ENCODE measurements around the gene MRTFB.

MRTFB gene

DNA sequence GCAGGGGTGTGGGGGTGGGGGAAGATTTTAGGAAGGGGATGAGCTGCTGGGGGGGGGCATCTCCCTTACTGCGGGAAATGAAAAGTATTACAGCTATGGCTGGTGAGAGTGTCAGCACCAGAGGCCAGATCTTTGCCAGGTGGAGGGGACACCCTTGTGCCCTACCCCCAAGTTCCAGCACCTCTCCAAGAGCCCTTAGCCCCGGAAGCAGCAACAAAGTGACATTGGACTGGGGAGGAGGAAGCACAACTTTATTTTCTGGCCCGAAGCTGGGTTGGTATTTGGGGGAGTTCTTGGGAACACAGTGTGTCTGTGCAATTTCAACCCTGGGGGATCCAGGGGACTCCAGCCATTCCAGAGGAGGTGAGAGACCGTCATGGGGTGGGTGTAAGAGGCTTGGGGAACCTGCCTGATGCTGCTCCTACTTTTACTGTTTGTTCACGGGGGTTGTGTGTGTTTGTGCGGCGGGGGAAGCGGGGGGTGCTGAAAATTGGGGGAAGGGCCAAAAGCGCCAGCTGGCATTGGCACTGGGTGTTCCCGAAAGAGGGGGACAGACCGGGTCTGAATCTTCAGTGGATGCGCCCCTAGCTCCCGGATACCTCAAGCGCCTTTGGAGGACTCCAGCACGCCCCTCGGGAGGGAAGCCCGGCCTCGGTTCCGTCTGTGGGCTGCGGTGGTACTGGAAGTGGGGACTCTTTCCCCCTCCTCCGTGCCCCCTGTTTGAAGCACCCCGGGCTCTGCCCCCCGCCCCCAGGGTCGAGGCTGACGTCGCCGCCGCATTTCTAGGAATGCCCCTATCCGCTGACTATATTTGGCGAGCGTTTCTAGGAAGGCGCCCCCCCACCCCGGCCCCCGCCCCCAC lies 230.3 kb downstream of the MRTFB start:
- Histone ChIP-seq H3K4me1 (ENCODE audit: low read length) (no peaks in the 10 kb centered on the region), H3K36me3 (replicated peaks; ENCODE audit: insufficient read depth, low read length) (no peaks in the 10 kb centered on the region), H3K4me2 (ENCODE audit: low read depth, low read length) (peak overlapping the region; percentile 97), H3K27ac (ENCODE audit: low read length) (peak overlapping the region; percentile 44; the same call in 1 of the 2 replicates), H4K20me1 (ENCODE audit: insufficient read depth, low read length) (no peaks in the 10 kb centered on the region), H3F3A (ENCODE audit: insufficient read depth, low read length) (peaks cover 5% of the 10 kb centered on the region), H3K4me3 (ENCODE audit: low read length) (peak overlapping the region; percentile 62), H3K9ac (ENCODE audit: low read length) (peak overlapping the region; percentile 43), H2AFZ (ENCODE audit: low read length) (peak overlapping the region; percentile 54), H3K9me3 (replicated peaks; ENCODE audit: insufficient read depth, low read length) (no peaks in the 10 kb centered on the region), H3K9me2 (replicated peaks; ENCODE audit: insufficient read depth, low read length) (no peaks in the 10 kb centered on the region), H3K79me2 (ENCODE audit: low read length) (peaks cover 43% of the 10 kb centered on the region), H3K27me3 (replicated peaks; ENCODE audit: insufficient read depth, low read length) (no peaks in the 10 kb centered on the region)
- TF ChIP-seq EZH2 (optimal IDR thresholded peaks at IDR 0.05; ENCODE audit: low read depth, low read length) (no peak), EZH2phosphoT487 (IDR thresholded peaks at IDR 0.05; ENCODE audit: low read length) (no peak)
- TF ChIP-seq, protein P1, sequence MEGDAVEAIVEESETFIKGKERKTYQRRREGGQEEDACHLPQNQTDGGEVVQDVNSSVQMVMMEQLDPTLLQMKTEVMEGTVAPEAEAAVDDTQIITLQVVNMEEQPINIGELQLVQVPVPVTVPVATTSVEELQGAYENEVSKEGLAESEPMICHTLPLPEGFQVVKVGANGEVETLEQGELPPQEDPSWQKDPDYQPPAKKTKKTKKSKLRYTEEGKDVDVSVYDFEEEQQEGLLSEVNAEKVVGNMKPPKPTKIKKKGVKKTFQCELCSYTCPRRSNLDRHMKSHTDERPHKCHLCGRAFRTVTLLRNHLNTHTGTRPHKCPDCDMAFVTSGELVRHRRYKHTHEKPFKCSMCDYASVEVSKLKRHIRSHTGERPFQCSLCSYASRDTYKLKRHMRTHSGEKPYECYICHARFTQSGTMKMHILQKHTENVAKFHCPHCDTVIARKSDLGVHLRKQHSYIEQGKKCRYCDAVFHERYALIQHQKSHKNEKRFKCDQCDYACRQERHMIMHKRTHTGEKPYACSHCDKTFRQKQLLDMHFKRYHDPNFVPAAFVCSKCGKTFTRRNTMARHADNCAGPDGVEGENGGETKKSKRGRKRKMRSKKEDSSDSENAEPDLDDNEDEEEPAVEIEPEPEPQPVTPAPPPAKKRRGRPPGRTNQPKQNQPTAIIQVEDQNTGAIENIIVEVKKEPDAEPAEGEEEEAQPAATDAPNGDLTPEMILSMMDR (IDR thresholded peaks at IDR 0.05; ENCODE audit: low read length), result no peak
- DNase-seq, result peak; percentile 31

DNA sequence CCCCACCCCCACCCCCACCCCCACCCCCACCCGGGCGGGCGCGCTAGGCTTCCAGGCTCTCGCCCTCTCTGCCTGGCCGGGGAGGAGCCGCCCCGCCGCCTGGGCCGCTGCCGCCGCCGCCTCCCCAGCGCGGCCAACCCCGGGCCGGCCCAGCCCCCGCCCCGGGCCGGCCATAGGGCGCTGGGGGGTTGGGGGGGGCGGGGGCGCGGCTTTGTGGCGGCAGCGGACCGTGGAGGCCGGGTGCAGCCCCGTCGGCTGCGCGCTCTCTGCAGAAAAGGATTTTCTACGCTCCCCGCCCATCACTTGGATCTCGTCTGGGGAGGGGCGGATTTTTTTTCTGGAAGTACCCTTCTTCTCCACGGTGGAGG lies 230.9 kb downstream of the MRTFB start:
- Histone ChIP-seq H3K9me2 (replicated peaks; ENCODE audit: insufficient read depth, low read length) (no peaks in the 10 kb centered on the region), H3K9ac (ENCODE audit: low read length) (peak overlapping the region; percentile 78), H3K27me3 (replicated peaks; ENCODE audit: insufficient read depth, low read length) (no peaks in the 10 kb centered on the region), H3K9me3 (replicated peaks; ENCODE audit: insufficient read depth, low read length) (no peaks in the 10 kb centered on the region), H3K27ac (ENCODE audit: low read length) (no peak overlapping the region), H3K4me3 (ENCODE audit: low read length) (peak overlapping the region; percentile 89), H3K36me3 (replicated peaks; ENCODE audit: insufficient read depth, low read length) (no peaks in the 10 kb centered on the region), H4K20me1 (ENCODE audit: insufficient read depth, low read length) (no peaks in the 10 kb centered on the region), H3F3A (ENCODE audit: insufficient read depth, low read length) (peaks cover 5% of the 10 kb centered on the region), H3K4me1 (ENCODE audit: low read length) (no peaks in the 10 kb centered on the region; the same call in 1 of the 2 replicates), H3K79me2 (ENCODE audit: low read length) (peaks cover 49% of the 10 kb centered on the region), H3K4me2 (ENCODE audit: low read depth, low read length) (peak overlapping the region; percentile 91; the same call in 1 of the 2 replicates), H2AFZ (ENCODE audit: low read length) (0 out of 2 replicates have a peak overlapping the region, but pooled peaks have one; percentile 70)
- peak; percentile 74 for DNase-seq
- no peak for TF ChIP-seq EZH2phosphoT487 (IDR thresholded peaks at IDR 0.05; ENCODE audit: low read length)
- TF ChIP-seq, protein P1 (IDR thresholded peaks at IDR 0.05; ENCODE audit: low read length), result no peak
- no peak for TF ChIP-seq EZH2 (optimal IDR thresholded peaks at IDR 0.05; ENCODE audit: low read depth, low read length)

DNA sequence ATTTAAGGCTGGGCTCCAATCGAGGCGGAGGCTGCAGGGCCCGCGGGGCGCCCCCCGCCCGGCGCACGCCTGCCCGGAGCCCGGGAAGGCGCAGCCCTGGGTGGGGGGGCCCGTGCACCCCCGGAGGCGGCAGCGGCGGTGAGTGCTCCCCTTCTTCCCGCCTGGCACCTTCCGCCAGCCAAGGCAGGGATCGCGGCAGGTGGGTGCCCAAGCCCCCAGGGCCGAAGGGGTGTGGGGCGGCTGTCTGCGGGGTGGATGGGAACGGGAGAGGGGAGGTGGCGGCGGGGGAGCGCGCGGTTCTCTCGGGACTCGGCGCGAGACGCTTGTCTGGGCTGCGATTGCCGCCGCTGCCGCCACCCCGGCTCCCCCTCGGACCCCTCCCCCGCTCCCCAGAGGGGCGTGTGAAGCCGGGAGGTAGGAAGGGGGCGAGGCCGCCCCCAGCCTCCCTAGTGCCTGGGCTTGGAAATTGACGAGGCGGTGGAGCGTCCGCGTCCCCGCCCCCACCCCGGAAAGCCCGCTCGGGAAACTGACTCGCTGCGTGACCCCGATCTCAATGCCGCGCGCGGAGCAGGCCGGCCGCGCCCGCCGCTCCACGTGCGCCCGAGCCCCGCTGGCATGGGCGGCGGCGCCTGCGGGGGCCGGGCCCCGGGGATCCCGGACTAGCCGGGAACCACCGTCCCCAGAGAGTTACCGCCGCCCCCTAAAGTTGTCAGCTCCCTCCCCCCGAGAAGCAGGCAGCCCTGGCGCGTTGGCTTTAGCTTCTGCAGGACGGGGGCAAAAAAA lies 231.5 kb downstream of the MRTFB start:
- no peak overlapping the region; the same call in 1 of the 2 replicates for H3K27ac ChIP-seq (ENCODE audit: low read length)
- H3K4me3 ChIP-seq (ENCODE audit: low read length), result peak overlapping the region; percentile 89
- H3F3A ChIP-seq (ENCODE audit: insufficient read depth, low read length), result peaks cover 8% of the 10 kb centered on the region
- H4K20me1 ChIP-seq (ENCODE audit: insufficient read depth, low read length), result no peaks in the 10 kb centered on the region
- H3K36me3 ChIP-seq (replicated peaks; ENCODE audit: insufficient read depth, low read length), result no peaks in the 10 kb centered on the region
- TF ChIP-seq EZH2 (optimal IDR thresholded peaks at IDR 0.05; ENCODE audit: low read depth, low read length) (no peak), EZH2phosphoT487 (IDR thresholded peaks at IDR 0.05; ENCODE audit: low read length) (no peak)
- TF ChIP-seq, protein P1 (IDR thresholded peaks at IDR 0.05; ENCODE audit: low read length), result no peak
- no peak for DNase-seq
- 0 out of 2 replicates have a peak overlapping the region, but pooled peaks have one; percentile 70 for H2AFZ ChIP-seq (ENCODE audit: low read length)
- peak overlapping the region; percentile 78 for H3K9ac ChIP-seq (ENCODE audit: low read length)
- H3K9me2 ChIP-seq (replicated peaks; ENCODE audit: insufficient read depth, low read length), result no peaks in the 10 kb centered on the region
- peak overlapping the region; percentile 91 for H3K4me2 ChIP-seq (ENCODE audit: low read depth, low read length)
- no peaks in the 10 kb centered on the region for H3K9me3 ChIP-seq (replicated peaks; ENCODE audit: insufficient read depth, low read length)
- H3K27me3 ChIP-seq (replicated peaks; ENCODE audit: insufficient read depth, low read length), result no peaks in the 10 kb centered on the region
- H3K4me1 ChIP-seq (ENCODE audit: low read length), result no peaks in the 10 kb centered on the region; the same call in 1 of the 2 replicates
- peaks cover 54% of the 10 kb centered on the region for H3K79me2 ChIP-seq (ENCODE audit: low read length)
